Thyroid gland (tissue), 4 donors: ENCODE results near the gene PC. TPM values are rescaled to one million over a fixed set of nuclear protein-coding genes. Genes with fewer than 3 reads are reported as not detected.

Source experiments
- DNase-seq, 2 donors: peaks; one replicate each; pipeline ENCODE4 v3.0.0-alpha.2; 2019
- H3K27ac ChIP-seq, 3 donors: fragments of 200-600 bp; sonication (generic); 1 replicate in 2 of 3; 2 replicates in 1 of 3; pipeline ENCODE4 v1.5.1; 2016 to 2019; ENCODE audit warnings: mild to moderate bottlenecking in 1 of 3, moderate library complexity in 1 of 3
- H3K27me3 ChIP-seq: fragments of 200-600 bp; sonication (generic); one replicate; pipeline ENCODE4 v1.5.1; 2019
- H3K36me3 ChIP-seq, 2 donors: fragments of 200-600 bp; sonication (generic); one replicate each; pipeline ENCODE4 v1.5.1; 2016 to 2019
- H3K4me1 ChIP-seq, 2 donors: fragments of 200-600 bp; sonication (generic); one replicate each; pipeline ENCODE4 v1.5.1; 2017 to 2019
- H3K4me3 ChIP-seq, 3 donors: fragments of 200-600 bp; sonication (generic); replicated peaks in 1 of 3; 1 replicate in 2 of 3; 2 replicates in 1 of 3; pipeline ENCODE4 v1.5.1; 2016; ENCODE audit warnings: mild to moderate bottlenecking in 1 of 3
- H3K9me3 ChIP-seq: fragments of 200-600 bp; sonication (generic); one replicate; pipeline ENCODE4 v1.5.1; 2017
- CTCF ChIP-seq, 6 experiments: fragments of 200-600 bp in 3 of 6; fragments of 450-650 bp in 3 of 6; sonication (generic) in 3 of 6; IDR thresholded peaks; one replicate each; pipeline ENCODE4 v1.5.1; 2016 to 2019; ENCODE audit warnings: antibody characterized with exemption in 6 of 6, mild to moderate bottlenecking in 2 of 6, inconsistent platforms in 1 of 6, moderate library complexity in 1 of 6
- POLR2A ChIP-seq, 2 donors: fragments of 450-650 bp; IDR thresholded peaks; one replicate each; pipeline ENCODE4 v1.6.1; 2017; ENCODE audit warnings: antibody characterized with exemption in 2 of 2, mild to moderate bottlenecking in 2 of 2, moderate library complexity in 1 of 2
- WGBS, 2 donors: methylation state at CpG; one replicate each; pipeline ENCODE4 v1.1.5; 2017; 5-methylcytosine and 5-hydroxymethylcytosine counted together
- intact Hi-C: fragments of 100-400 bp; cut with DNase I; formaldehyde crosslinking; loops from one replicate; pipeline ENCODE4 v1.15.1; 2023
- total RNA-seq, 4 donors: library from RNA; depleted of rRNA; stranded (reverse); fragments of >200 nt; gene quantifications; one replicate each; pipeline ENCODE4 v1.2.3, GENCODE V29; 2016

The PC gene
- total RNA-seq, 4 donors from 2014 or later: 5.4 to 34.3 (median 21.9) TPM

DNA sequence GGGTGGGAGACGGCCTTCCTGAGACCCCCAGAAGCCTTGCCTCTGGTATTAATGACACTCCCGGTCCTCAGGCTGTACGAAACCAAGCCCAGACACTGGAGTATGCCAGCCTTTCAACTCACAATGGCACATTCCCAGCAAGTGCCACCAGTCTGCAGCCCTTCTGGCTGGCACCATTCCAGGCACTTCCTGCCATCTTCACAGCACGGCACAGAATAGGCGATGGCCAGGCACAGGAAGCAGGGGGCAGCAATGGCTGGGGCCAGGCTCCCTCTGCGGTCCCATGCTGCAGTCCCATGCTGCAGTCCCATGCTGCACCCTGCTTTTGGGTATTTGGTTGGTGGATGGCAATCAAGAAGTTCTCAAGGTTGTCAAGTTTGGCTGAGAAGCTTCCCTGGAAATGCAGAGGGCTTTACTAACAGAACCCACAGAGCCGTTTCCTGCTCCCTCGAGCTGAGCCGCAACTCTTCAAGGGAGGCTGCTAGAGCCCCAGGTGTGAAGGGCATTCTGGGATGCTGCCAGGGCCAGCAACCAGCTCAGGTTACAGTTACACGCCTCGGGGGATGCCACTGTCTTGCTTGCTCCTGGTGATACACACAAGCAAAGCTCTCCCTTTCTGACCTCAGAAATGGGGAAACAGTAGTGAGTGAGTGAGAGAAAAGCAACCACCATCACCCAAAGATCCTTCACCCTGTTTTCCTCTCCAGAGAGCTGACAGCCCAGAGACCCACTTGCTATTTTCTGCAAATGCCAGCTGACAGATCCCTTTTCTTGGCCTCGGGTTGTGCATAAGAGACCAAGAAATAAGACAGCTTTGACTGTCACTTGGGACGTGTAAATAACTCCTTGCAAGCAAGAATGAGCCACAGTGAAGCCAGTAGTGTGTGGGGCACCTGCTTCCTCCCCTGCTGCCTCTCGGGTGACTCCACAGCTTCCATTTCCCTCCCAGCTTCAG lies 77.4 kb downstream of the PC start:
- Histone ChIP-seq H3K4me3 (no peak overlapping the region), H3K27ac (no peak overlapping the region), H3K9me3 (no peaks in the 10 kb centered on the region), H3K4me1 (peaks cover 4 to 25% of the 10 kb centered on the region in 2 donors), H3K36me3 (no peaks in the 10 kb centered on the region), H3K27me3 (no peaks in the 10 kb centered on the region)
- peak; percentile 85 to 89 for DNase-seq
- intact Hi-C loops: no loop called here
- 41 to 45% methylated on average over 12 to 13 of the region's 14 CpGs for WGBS, 2 donors
- TF ChIP-seq POLR2A (IDR thresholded peaks at IDR 0.05) (no peak), CTCF (IDR thresholded peaks at IDR 0.05) (no peak)

- H3K4me1 ChIP-seq: peaks cover 4 to 25% of the 10 kb centered on the region in 2 donors
- WGBS, 2 donors: 90 to 94% methylated on average over 8 of the region's 8 CpGs
These were observed 78.2 kb downstream of the PC start for GRCh38 chr11:66879999-66880398.

DNA sequence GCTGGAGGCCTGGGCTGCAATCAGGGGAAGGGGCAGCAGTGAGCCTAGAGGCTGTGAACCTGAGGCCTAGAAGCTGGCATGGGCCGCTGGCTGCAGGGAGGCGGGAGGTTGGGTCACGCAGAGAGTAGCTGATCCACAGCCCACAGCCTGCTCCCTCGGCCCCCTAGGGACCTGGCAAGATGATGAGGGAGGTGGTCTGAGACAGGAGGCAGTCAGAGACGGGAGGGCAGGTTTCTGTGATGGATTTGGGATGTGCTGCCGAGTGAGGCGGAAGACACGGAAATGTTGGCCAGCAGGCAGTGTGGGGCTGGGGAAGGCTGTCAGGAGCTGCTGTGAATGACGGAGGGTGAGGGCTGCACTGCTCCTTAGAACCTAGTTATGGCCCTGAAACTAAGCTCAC lies 78.6 kb downstream of the PC start:
- no peaks in the 10 kb centered on the region for H3K27me3 ChIP-seq
- no peak for DNase-seq
- intact Hi-C loops: no loop called here
- H3K36me3 ChIP-seq: no peaks in the 10 kb centered on the region
- 92 to 95% methylated on average over 9 of the region's 9 CpGs for WGBS, 2 donors
- peaks cover 4 to 25% of the 10 kb centered on the region in 2 donors for H3K4me1 ChIP-seq
- H3K9me3 ChIP-seq: no peaks in the 10 kb centered on the region
- H3K27ac ChIP-seq: no peak overlapping the region
- no peak for TF ChIP-seq CTCF (IDR thresholded peaks at IDR 0.05)
- no peak for TF ChIP-seq POLR2A (IDR thresholded peaks at IDR 0.05)
- no peak overlapping the region for H3K4me3 ChIP-seq

More at GRCh38 chr11:66879999-66880398, 78.2 kb downstream of the PC start:
- Histone ChIP-seq H3K36me3 (no peaks in the 10 kb centered on the region), H3K27me3 (no peaks in the 10 kb centered on the region), H3K9me3 (no peaks in the 10 kb centered on the region), H3K4me3 (no peak overlapping the region), H3K27ac (no peak overlapping the region)
- intact Hi-C loops: no loop called here
- DNase-seq: no peak
- TF ChIP-seq POLR2A (IDR thresholded peaks at IDR 0.05) (no peak), CTCF (IDR thresholded peaks at IDR 0.05) (no peak)

DNA sequence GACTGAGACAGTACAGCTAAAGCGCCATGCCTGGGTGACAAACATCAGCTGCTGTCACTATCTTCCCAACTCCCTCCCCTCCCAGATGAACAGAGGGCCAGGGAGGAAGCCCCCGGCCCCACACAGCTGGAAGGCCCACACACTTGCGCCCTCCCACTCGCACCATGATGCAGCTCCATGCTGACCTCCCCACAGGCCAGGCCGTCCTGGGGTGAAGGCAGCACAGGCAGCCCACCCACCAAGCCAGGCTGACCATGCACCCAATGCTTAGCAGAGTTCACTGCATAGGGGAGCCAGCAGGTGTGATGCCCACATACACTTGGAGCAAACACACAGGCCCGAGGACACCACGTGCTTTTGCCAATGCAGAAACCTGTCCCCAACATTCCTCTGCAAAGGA lies 79.2 kb downstream of the PC start:
- intact Hi-C loops: no loop called here
- no peak for DNase-seq
- Histone ChIP-seq H3K27ac (no peak overlapping the region), H3K4me3 (no peak overlapping the region), H3K9me3 (no peaks in the 10 kb centered on the region), H3K4me1 (peaks cover 4 to 25% of the 10 kb centered on the region in 2 donors), H3K27me3 (no peaks in the 10 kb centered on the region), H3K36me3 (no peaks in the 10 kb centered on the region)
- WGBS, 2 donors: 78 to 100% methylated on average over 3 of the region's 7 CpGs
- TF ChIP-seq CTCF (IDR thresholded peaks at IDR 0.05): no peak
- no peak for TF ChIP-seq POLR2A (IDR thresholded peaks at IDR 0.05)

DNA sequence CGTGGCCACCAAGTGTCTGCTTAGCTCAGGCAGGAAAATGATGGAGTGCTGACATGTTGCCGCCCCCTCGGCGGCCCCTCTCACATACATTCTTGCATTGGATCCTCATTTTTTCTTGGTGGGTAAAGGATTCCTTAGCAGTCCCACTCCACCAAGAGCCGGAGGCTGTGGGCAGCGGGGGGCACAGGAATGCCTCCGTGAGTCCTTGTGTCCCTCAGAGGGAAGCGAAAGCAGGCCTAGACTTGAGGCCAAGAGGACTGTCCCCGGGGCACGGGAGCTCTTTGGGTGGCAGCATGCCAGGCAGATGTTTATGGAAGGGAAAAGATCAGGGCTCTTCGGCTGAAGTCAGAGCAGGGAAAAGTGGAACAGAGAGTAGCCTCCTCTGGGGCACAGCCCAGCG lies 79.7 kb downstream of the PC start:
- H3K4me1 ChIP-seq: peaks cover 4 to 23% of the 10 kb centered on the region in 2 donors

More for the DNA sequence above, 79.7 kb downstream of the PC start:
- TF ChIP-seq POLR2A (IDR thresholded peaks at IDR 0.05) (no peak), CTCF (IDR thresholded peaks at IDR 0.05) (no peak)
- no peak for DNase-seq
- intact Hi-C loops: no loop called here
- H3K36me3 ChIP-seq: no peaks in the 10 kb centered on the region
- no peak overlapping the region for H3K4me3 ChIP-seq
- H3K27ac ChIP-seq: no peak overlapping the region
- no peaks in the 10 kb centered on the region for H3K27me3 ChIP-seq
- no peaks in the 10 kb centered on the region for H3K9me3 ChIP-seq
- WGBS, 2 donors: 69 to 70% methylated on average over 12 of the region's 12 CpGs
